GM12875 (cell line): Measurements from ENCODE around the gene YKT6.

Source experiments
- H3K4me3 ChIP-seq: one replicate; pipeline ENCODE4 v1.5.1; 2011; ENCODE audit warnings: low read depth, low read length, control low read depth
- CTCF ChIP-seq: IDR thresholded peaks from 2 replicates; pipeline ENCODE4 v1.5.1; 2011; ENCODE audit warnings: low read depth, mild to moderate bottlenecking, control low read depth, inconsistent platforms, low read length, moderate library complexity, borderline replicate concordance; ENCODE audit not compliant: insufficient read depth

Gene YKT6

GRCh38 chr7:44183386-44183785, 17.4 kb upstream of the YKT6 start:
- no peak overlapping the region for H3K4me3 ChIP-seq
- TF ChIP-seq CTCF: no peak

GRCh38 chr7:44184206-44184872, 16.4 kb upstream of the YKT6 start:
- no peak for TF ChIP-seq CTCF
- H3K4me3 ChIP-seq: no peak overlapping the region

GRCh38 chr7:44184873-44185446, 15.8 kb upstream of the YKT6 start:
- TF ChIP-seq CTCF: no peak

GRCh38 chr7:44185729-44186128, 15.0 kb upstream of the YKT6 start:
- no peak for TF ChIP-seq CTCF
- H3K4me3 ChIP-seq: no peak overlapping the region

More at GRCh38 chr7:44184873-44185446, 15.8 kb upstream of the YKT6 start:
- H3K4me3 ChIP-seq: no peak overlapping the region

- no peak overlapping the region for H3K4me3 ChIP-seq
- TF ChIP-seq CTCF: no peak
Measured at GRCh38 chr7:44186736-44187135, 14.0 kb upstream of the YKT6 start.

- no peak for TF ChIP-seq CTCF
- H3K4me3 ChIP-seq: no peak overlapping the region
Measured at GRCh38 chr7:44187636-44188416, 13.0 kb upstream of the YKT6 start.
